Endothelial cell (in vitro differentiated cells): Measurements from ENCODE around the gene CCDC81. TPM values are rescaled to one million over a fixed set of nuclear protein-coding genes. Genes with fewer than 3 reads are reported as not detected.

Source experiments
- DNase-seq: peaks from one replicate; pipeline ENCODE4 v3.0.0; 2021; ENCODE audit warnings: low spot score
- H3K27ac Mint-ChIP-seq: one replicate; pipeline ENCODE4 v1.8.0; 2021; ENCODE audit warnings: mixed read lengths, inconsistent platforms; ENCODE audit not compliant: unreplicated experiment
- H3K27me3 Mint-ChIP-seq: one replicate; pipeline ENCODE4 v1.8.0; 2021; ENCODE audit warnings: mild to moderate bottlenecking, moderate library complexity, mixed read lengths, inconsistent platforms; ENCODE audit not compliant: unreplicated experiment
- H3K36me3 Mint-ChIP-seq: one replicate; pipeline ENCODE4 v1.8.0; 2021; ENCODE audit warnings: mild to moderate bottlenecking, low read depth, mixed read lengths, inconsistent platforms; ENCODE audit not compliant: unreplicated experiment
- H3K4me1 Mint-ChIP-seq: one replicate; pipeline ENCODE4 v1.8.0; 2021; ENCODE audit warnings: mild to moderate bottlenecking, mixed read lengths, inconsistent platforms; ENCODE audit not compliant: unreplicated experiment
- H3K4me3 Mint-ChIP-seq: one replicate; pipeline ENCODE4 v1.8.0; 2021; ENCODE audit warnings: mild to moderate bottlenecking, mixed read lengths, inconsistent platforms; ENCODE audit not compliant: unreplicated experiment
- H3K9me3 Mint-ChIP-seq: one replicate; pipeline ENCODE4 v1.8.0; 2021; ENCODE audit warnings: mixed read lengths, inconsistent platforms; ENCODE audit not compliant: unreplicated experiment
- total RNA-seq: library from RNA; stranded (reverse); fragmentation: NEBNext Ultra II Directional; extraction: Animal tissue kit (Norgen Biotek cat#: 25700); gene quantifications from one replicate; pipeline ENCODE4 v1.2.1, GENCODE V29; 2021; ENCODE audit not compliant: unreplicated experiment
- TF ChIP-seq, protein P1 (sequence below): fragments of 200-600 bp; sonication (generic); IDR thresholded peaks from one replicate; pipeline ENCODE4 v1.5.0; 2021; ENCODE audit warnings: antibody characterized with exemption; ENCODE audit not compliant: unreplicated experiment

The CCDC81 gene
- total RNA-seq, 1 donor from 2014 or later = 0.33 TPM

- no peak for DNase-seq
- Mint-ChIP-seq H3K27me3 (peaks cover 1% of the 10 kb centered on the region), H3K9me3 (no peaks in the 10 kb centered on the region), H3K27ac (no peak overlapping the region), H3K4me1 (peaks cover 5% of the 10 kb centered on the region), H3K4me3 (no peak overlapping the region), H3K36me3 (no peaks in the 10 kb centered on the region)
- TF ChIP-seq, protein P1, sequence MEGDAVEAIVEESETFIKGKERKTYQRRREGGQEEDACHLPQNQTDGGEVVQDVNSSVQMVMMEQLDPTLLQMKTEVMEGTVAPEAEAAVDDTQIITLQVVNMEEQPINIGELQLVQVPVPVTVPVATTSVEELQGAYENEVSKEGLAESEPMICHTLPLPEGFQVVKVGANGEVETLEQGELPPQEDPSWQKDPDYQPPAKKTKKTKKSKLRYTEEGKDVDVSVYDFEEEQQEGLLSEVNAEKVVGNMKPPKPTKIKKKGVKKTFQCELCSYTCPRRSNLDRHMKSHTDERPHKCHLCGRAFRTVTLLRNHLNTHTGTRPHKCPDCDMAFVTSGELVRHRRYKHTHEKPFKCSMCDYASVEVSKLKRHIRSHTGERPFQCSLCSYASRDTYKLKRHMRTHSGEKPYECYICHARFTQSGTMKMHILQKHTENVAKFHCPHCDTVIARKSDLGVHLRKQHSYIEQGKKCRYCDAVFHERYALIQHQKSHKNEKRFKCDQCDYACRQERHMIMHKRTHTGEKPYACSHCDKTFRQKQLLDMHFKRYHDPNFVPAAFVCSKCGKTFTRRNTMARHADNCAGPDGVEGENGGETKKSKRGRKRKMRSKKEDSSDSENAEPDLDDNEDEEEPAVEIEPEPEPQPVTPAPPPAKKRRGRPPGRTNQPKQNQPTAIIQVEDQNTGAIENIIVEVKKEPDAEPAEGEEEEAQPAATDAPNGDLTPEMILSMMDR = no peak
These were observed 22.7 kb downstream of the CCDC81 start for GRCh38 chr11:86397351-86397750.

DNA sequence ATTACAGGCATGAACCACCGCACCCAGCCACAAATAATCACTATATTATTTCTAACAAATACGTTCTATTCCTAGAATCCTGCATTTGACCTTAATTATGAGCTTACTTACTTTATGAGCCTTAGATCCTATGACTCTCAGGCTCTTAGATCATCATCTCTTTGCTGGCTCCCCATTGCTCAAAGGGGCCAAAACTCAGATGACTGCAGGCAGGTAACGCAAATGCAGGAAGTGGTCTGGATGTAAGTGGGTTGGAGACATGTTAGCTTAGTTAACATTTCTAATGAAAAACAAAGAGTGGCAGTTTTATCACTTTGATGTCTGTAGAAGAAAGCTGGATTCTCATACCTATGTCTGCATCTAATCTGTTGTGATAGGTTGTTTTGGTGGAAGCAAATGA is 23.4 kb downstream of the CCDC81 start:
- TF ChIP-seq, protein P1 = no peak
- H3K27me3 Mint-ChIP-seq = peaks cover 1% of the 10 kb centered on the region
- H3K4me3 Mint-ChIP-seq = no peak overlapping the region

GRCh38 chr11:86403458-86403857 is 28.8 kb downstream of the CCDC81 start:
- H3K9me3 Mint-ChIP-seq = no peaks in the 10 kb centered on the region
- TF ChIP-seq, protein P1 = no peak
- DNase-seq = no peak
- H3K4me1 Mint-ChIP-seq = no peaks in the 10 kb centered on the region
- H3K27ac Mint-ChIP-seq = no peak overlapping the region
- no peak overlapping the region for H3K4me3 Mint-ChIP-seq
- no peaks in the 10 kb centered on the region for H3K27me3 Mint-ChIP-seq
- H3K36me3 Mint-ChIP-seq = no peaks in the 10 kb centered on the region

More for the DNA sequence above, 23.4 kb downstream of the CCDC81 start:
- Mint-ChIP-seq H3K4me1 (peaks cover 5% of the 10 kb centered on the region), H3K9me3 (no peaks in the 10 kb centered on the region), H3K27ac (no peak overlapping the region), H3K36me3 (no peaks in the 10 kb centered on the region)
- no peak for DNase-seq

DNA sequence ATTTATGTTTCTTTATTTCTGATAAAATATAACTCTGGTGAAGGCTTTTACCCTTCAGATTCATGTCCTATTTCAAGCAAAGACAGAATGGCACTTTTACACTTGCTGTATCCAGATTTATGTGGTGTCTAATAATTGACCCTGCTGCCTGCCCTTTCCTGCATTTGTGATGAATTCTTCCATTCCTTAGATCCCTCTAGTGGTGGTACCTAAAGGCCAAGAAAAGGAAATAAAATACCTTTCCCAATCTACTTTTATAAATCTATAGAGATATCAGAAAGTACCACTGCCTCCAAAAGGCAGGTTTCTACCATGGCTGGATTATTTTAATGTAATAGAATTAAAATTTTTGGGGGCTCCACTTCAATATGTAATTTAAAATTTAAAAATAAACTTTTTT is 34.2 kb downstream of the CCDC81 start:
- Mint-ChIP-seq H3K27me3 (no peaks in the 10 kb centered on the region), H3K4me3 (no peak overlapping the region), H3K4me1 (no peaks in the 10 kb centered on the region), H3K36me3 (no peaks in the 10 kb centered on the region), H3K9me3 (no peaks in the 10 kb centered on the region), H3K27ac (no peak overlapping the region)
- TF ChIP-seq, protein P1 = peak; percentile 21
- DNase-seq = no peak

GRCh38 chr11:86414032-86414431 is 39.3 kb downstream of the CCDC81 start:
- H3K4me1 Mint-ChIP-seq = no peaks in the 10 kb centered on the region

More at GRCh38 chr11:86414032-86414431, 39.3 kb downstream of the CCDC81 start:
- TF ChIP-seq, protein P1 = no peak
- no peaks in the 10 kb centered on the region for H3K27me3 Mint-ChIP-seq
- no peak overlapping the region for H3K27ac Mint-ChIP-seq
- H3K4me3 Mint-ChIP-seq = no peak overlapping the region
- H3K9me3 Mint-ChIP-seq = no peaks in the 10 kb centered on the region
- no peak for DNase-seq
- H3K36me3 Mint-ChIP-seq = no peaks in the 10 kb centered on the region
